HepG2 (cell line): ENCODE measurements around the gene GCNT4. TPM values are rescaled to one million over a fixed set of nuclear protein-coding genes. Genes with fewer than 3 reads are reported as not detected.
"Not testable (repeated sequence)": the region's sequence is repeated elsewhere in the genome, so short reads cannot be mapped to it uniquely, and the experiment has no call there.

Source experiments
- ATAC-seq: fragments of 200-7000 bp; cut with Tn5 transposase; 3 replicates; pipeline ENCODE4 v1.9.1; 2020; ENCODE audit warnings: mild to moderate bottlenecking, moderate library complexity
- BruUV-seq: library from RNA; stranded (reverse); fragments of 400-500 nt; replicated peaks from 2 replicates; lab custom pipeline; 2021; lab: Mats Ljungman, UMichigan
- CTCF ChIA-PET: fragments of 300-600 bp; formaldehyde crosslinking; extraction: SDS; loops from one replicate; lab custom pipeline; 2021; ENCODE audit warnings: low total read pairs, inconsistent platforms, low intra/inter-chr PET ratio; lab: Yijun Ruan, JAX
- POLR2A ChIA-PET: fragments of 350-600 bp; sonication (Branson Sonifier 250); formaldehyde crosslinking; loops from one replicate; lab custom pipeline; 2020; ENCODE audit warnings: antibody characterized with exemption, inconsistent platforms; lab: Yijun Ruan, JAX
- DNase-seq: peaks from one replicate; pipeline ENCODE4 v3.0.0-alpha.2; 2015; ENCODE audit warnings: low spot score
- FAIRE-seq: peaks from 3 replicates; lab custom pipeline; 2011; peaks lifted over from hg19 to GRCh38; lab: Jason Lieb, UNC
- H2AFZ ChIP-seq: one replicate; pipeline ENCODE4 v1.6.1; 2011; ENCODE audit warnings: low read length, inconsistent platforms
- H3K27ac ChIP-seq: fragments of 300-600 bp; 3 replicates; pipeline ENCODE4 v1.8.0; 2011; ENCODE audit warnings: mixed run types, mild to moderate bottlenecking, mixed read lengths, low read length, inconsistent platforms; ENCODE audit not compliant: insufficient read depth; ENCODE audit errors: extremely low read length
- H3K27me3 ChIP-seq, 2 experiments: fragments of 200-600 bp in 1 of 2; 2 replicates in 1 of 2; 3 replicates in 1 of 2; pipeline versions ENCODE4 v1.6.0 to v1.8.0; 2011; ENCODE audit warnings: low read length in 2 of 2, mild to moderate bottlenecking in 2 of 2, moderate library complexity in 2 of 2, inconsistent platforms in 1 of 2; ENCODE audit not compliant: insufficient read depth in 2 of 2, control insufficient read depth in 1 of 2
- H3K36me3 ChIP-seq, 2 experiments: fragments of 200-600 bp in 1 of 2; replicated peaks in 1 of 2; 2 replicates in 1 of 2; 3 replicates in 1 of 2; pipeline versions ENCODE4 v1.5.1 to v1.8.0; 2011; ENCODE audit warnings: low read length in 2 of 2, inconsistent platforms in 1 of 2; ENCODE audit not compliant: insufficient read depth in 2 of 2, control insufficient read depth in 1 of 2
- H3K4me1 ChIP-seq: 2 replicates; pipeline ENCODE4 v1.5.1; 2012; ENCODE audit warnings: low read length, inconsistent platforms; ENCODE audit not compliant: insufficient read depth
- H3K4me2 ChIP-seq: 2 replicates; pipeline ENCODE4 v1.6.0; 2011; ENCODE audit warnings: low read depth, low read length, inconsistent platforms
- H3K4me3 ChIP-seq, 3 experiments: fragments of 200-600 bp in 1 of 3; sonication (generic), shearing (Covaris generic) in 1 of 3; replicated peaks in 1 of 3; 2 replicates each; pipeline ENCODE4 v1.5.1; 2011 to 2016; ENCODE audit warnings: low read length in 3 of 3, inconsistent platforms in 2 of 3, low read depth in 2 of 3, mild to moderate bottlenecking in 2 of 3, control low read depth in 1 of 3, mixed read lengths in 1 of 3; ENCODE audit not compliant: insufficient read depth in 1 of 3
- H3K79me2 ChIP-seq: one replicate; pipeline ENCODE4 v1.6.1; 2011; ENCODE audit warnings: low read length, inconsistent platforms; ENCODE audit not compliant: insufficient read depth
- H3K9ac ChIP-seq: 2 replicates; pipeline ENCODE4 v1.6.0; 2011; ENCODE audit warnings: mild to moderate bottlenecking, low read depth, low read length, inconsistent platforms; ENCODE audit not compliant: insufficient read depth
- H3K9me3 ChIP-seq: 2 replicates; pipeline ENCODE4 v1.5.1; 2012; ENCODE audit warnings: mild to moderate bottlenecking, low read length
- H4K20me1 ChIP-seq: 2 replicates; pipeline ENCODE4 v1.6.0; 2011; ENCODE audit warnings: inconsistent platforms, mild to moderate bottlenecking, low read length, moderate library complexity; ENCODE audit not compliant: insufficient read depth
- JUNB ChIP-seq: sonication (generic); formaldehyde crosslinking; IDR thresholded peaks from 2 replicates; pipeline ENCODE4 v1.8.0; 2022; ENCODE audit warnings: missing genetic modification reagents, mild to moderate bottlenecking, borderline replicate concordance
- NFIB ChIP-seq: sonication (generic); formaldehyde crosslinking; IDR thresholded peaks from 2 replicates; pipeline ENCODE4 v1.9.0; 2021; ENCODE audit warnings: missing genetic modification reagents, mild to moderate bottlenecking, borderline replicate concordance
- RBM39 ChIP-seq: fragments of 200-400 bp; formaldehyde crosslinking; IDR thresholded peaks from one replicate; pipeline ENCODE4 v1.6.1; 2018; ENCODE audit warnings: antibody characterized with exemption, mild to moderate bottlenecking, low read depth, low read length; ENCODE audit not compliant: poor library complexity, severe bottlenecking
- STAG1 ChIP-seq: sonication (generic); formaldehyde crosslinking; IDR thresholded peaks from 2 replicates; pipeline ENCODE4 v1.4.0; 2020; ENCODE audit warnings: missing genetic modification reagents
- ZNF263 ChIP-seq: sonication (generic); formaldehyde crosslinking; IDR thresholded peaks from 2 replicates; pipeline ENCODE4 v1.4.0; 2020; ENCODE audit warnings: missing genetic modification reagents
- ZNF430 ChIP-seq: sonication (generic); formaldehyde crosslinking; IDR thresholded peaks from 2 replicates; pipeline ENCODE4 v1.9.0; 2021; ENCODE audit warnings: mild to moderate bottlenecking, missing genetic modification reagents
- ZNF713 ChIP-seq: sonication (generic); formaldehyde crosslinking; IDR thresholded peaks from 2 replicates; pipeline ENCODE4 v1.4.0; 2020; ENCODE audit warnings: mild to moderate bottlenecking, missing genetic modification reagents
- ZNF737 ChIP-seq: sonication (generic); formaldehyde crosslinking; IDR thresholded peaks from 2 replicates; pipeline ENCODE4 v1.5.0; 2020; ENCODE audit warnings: missing genetic modification reagents, mild to moderate bottlenecking, borderline replicate concordance
- WGBS: methylation state at CpG from one replicate; pipeline ENCODE4 v1.1.6; 2017; ENCODE audit warnings: low lambda C conversion rate; 5-methylcytosine and 5-hydroxymethylcytosine counted together
- in situ Hi-C: cut with HindIII; loops from 2 replicates; pipeline ENCODE4 v1.10.0; 2017; ENCODE audit warnings: low pct_unique_long_range_greater_than_20kb; ENCODE audit not compliant: extremely low pct_ligation_motif_present
- intact Hi-C: fragments of 100-400 bp; cut with micrococcal nuclease; formaldehyde crosslinking; loops from one replicate; pipeline ENCODE4 v1.10.0; 2022; ENCODE audit not compliant: unreplicated experiment
- polyA plus RNA-seq, 8 experiments: library from polyadenylated mRNA; depleted of rRNA in 3 of 8; stranded (reverse) in 7 of 8; unstranded in 1 of 8; fragments of >200 nt; fragmentation: Illumina TruSeq in 4 of 8; extraction: Trizol in 4 of 8; gene quantifications; 2 replicates each; pipeline versions ENCODE4 v1.2.1 to v1.2.3, GENCODE V29; 2011 to 2016; ENCODE audit warnings: low read depth in 4 of 8, missing spikeins in 1 of 8, mixed read lengths in 1 of 8; ENCODE audit not compliant: insufficient read depth in 1 of 8
- total RNA-seq, 5 experiments: library from RNA; depleted of rRNA; stranded (reverse); fragments of >200 nt; fragmentation: Illumina TruSeq; extraction: Trizol; gene quantifications; 2 replicates each; pipeline ENCODE4 v1.2.3, GENCODE V29; 2016; ENCODE audit warnings: low read depth in 1 of 5
- TF ChIP-seq, protein P1 (sequence below): sonication (generic); formaldehyde crosslinking; IDR thresholded peaks from 2 replicates; pipeline ENCODE4 v1.5.0; 2020; ENCODE audit warnings: missing genetic modification reagents
- TF ChIP-seq, protein P2 (sequence below), 2 experiments: IDR thresholded peaks; 2 replicates each; pipeline ENCODE4 v1.6.1; 2011 to 2012; ENCODE audit warnings: low read length in 2 of 2, borderline replicate concordance in 1 of 2, low read depth in 1 of 2, mild to moderate bottlenecking in 1 of 2, moderate library complexity in 1 of 2
- TF ChIP-seq, protein P3 (sequence below): sonication (generic); formaldehyde crosslinking; IDR thresholded peaks from 2 replicates; pipeline ENCODE4 v1.4.0; 2020; ENCODE audit warnings: mild to moderate bottlenecking, missing genetic modification reagents

Gene GCNT4
- total and polyA plus RNA-seq, 2 of the 13 experiments (the other 11 are each of a cell fraction or from before 2014, with no cell fraction given): 0.22 to 0.38 TPM

DNA sequence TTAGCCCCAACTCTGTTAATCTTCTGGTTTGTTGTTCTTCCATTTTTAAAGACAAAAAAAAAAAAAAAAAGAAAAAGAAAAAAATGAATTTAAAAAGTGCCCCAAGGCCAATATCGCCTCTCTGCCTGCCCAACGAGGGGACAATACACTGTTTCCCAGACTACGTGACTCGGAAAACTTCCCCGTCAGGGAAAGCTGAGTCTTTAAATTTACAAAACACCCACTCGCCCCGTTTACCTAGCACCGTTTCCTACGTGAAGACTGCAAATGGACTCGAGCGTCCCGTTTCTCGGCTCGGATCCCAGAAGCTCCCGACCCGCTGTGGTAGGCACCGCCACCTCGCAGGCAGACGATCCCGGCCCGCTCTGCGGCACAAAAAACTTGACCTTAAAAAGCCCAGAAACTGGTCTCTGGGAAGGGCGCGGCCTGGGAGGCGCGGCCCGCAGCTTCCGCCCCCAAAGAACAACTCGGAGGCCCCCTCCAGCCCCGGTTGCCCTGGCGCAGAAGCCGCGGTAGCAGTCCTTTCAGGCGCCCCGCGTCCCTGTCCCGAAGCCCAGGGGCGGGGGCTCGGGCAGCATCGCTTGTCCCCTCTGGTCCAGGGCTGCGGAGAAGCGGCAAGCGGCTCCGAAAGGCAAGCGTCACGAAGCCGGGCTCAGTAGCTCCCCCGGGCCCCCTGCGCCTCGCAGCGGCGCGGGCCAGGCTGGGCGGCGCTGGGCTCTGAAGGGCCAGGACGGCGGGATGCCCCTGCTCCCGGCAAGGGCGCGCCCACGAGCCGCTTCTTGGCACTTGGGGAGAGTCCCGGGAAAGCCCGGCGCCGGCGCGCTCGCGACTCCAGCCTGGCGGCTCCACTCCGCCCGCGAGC lies at the start of gene GCNT4 (continued):
- TF ChIP-seq, protein P1, sequence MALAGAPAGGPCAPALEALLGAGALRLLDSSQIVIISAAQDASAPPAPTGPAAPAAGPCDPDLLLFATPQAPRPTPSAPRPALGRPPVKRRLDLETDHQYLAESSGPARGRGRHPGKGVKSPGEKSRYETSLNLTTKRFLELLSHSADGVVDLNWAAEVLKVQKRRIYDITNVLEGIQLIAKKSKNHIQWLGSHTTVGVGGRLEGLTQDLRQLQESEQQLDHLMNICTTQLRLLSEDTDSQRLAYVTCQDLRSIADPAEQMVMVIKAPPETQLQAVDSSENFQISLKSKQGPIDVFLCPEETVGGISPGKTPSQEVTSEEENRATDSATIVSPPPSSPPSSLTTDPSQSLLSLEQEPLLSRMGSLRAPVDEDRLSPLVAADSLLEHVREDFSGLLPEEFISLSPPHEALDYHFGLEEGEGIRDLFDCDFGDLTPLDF: no peak
- no peak for TF ChIP-seq RBM39
- no peak for TF ChIP-seq ZNF713 (CRISPR knock-in tag)
- TF ChIP-seq, protein P2, sequence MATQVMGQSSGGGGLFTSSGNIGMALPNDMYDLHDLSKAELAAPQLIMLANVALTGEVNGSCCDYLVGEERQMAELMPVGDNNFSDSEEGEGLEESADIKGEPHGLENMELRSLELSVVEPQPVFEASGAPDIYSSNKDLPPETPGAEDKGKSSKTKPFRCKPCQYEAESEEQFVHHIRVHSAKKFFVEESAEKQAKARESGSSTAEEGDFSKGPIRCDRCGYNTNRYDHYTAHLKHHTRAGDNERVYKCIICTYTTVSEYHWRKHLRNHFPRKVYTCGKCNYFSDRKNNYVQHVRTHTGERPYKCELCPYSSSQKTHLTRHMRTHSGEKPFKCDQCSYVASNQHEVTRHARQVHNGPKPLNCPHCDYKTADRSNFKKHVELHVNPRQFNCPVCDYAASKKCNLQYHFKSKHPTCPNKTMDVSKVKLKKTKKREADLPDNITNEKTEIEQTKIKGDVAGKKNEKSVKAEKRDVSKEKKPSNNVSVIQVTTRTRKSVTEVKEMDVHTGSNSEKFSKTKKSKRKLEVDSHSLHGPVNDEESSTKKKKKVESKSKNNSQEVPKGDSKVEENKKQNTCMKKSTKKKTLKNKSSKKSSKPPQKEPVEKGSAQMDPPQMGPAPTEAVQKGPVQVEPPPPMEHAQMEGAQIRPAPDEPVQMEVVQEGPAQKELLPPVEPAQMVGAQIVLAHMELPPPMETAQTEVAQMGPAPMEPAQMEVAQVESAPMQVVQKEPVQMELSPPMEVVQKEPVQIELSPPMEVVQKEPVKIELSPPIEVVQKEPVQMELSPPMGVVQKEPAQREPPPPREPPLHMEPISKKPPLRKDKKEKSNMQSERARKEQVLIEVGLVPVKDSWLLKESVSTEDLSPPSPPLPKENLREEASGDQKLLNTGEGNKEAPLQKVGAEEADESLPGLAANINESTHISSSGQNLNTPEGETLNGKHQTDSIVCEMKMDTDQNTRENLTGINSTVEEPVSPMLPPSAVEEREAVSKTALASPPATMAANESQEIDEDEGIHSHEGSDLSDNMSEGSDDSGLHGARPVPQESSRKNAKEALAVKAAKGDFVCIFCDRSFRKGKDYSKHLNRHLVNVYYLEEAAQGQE (IDR thresholded peaks at IDR 0.05; ENCODE audit: borderline replicate concordance in 1 of 2, low read depth in 1 of 2, low read length in 2 of 2): no peak
- no peak for TF ChIP-seq ZNF430 (CRISPR knock-in tag)
- TF ChIP-seq JUNB: no peak
- 0 out of 2 replicates have a peak, but pooled peaks have one; percentile 9 for TF ChIP-seq STAG1
- 0 out of 2 replicates have a peak, but pooled peaks have one; percentile 25 for TF ChIP-seq ZNF263
- TF ChIP-seq, protein P3, sequence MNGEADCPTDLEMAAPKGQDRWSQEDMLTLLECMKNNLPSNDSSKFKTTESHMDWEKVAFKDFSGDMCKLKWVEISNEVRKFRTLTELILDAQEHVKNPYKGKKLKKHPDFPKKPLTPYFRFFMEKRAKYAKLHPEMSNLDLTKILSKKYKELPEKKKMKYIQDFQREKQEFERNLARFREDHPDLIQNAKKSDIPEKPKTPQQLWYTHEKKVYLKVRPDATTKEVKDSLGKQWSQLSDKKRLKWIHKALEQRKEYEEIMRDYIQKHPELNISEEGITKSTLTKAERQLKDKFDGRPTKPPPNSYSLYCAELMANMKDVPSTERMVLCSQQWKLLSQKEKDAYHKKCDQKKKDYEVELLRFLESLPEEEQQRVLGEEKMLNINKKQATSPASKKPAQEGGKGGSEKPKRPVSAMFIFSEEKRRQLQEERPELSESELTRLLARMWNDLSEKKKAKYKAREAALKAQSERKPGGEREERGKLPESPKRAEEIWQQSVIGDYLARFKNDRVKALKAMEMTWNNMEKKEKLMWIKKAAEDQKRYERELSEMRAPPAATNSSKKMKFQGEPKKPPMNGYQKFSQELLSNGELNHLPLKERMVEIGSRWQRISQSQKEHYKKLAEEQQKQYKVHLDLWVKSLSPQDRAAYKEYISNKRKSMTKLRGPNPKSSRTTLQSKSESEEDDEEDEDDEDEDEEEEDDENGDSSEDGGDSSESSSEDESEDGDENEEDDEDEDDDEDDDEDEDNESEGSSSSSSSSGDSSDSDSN: peak; percentile 44; the same call in 1 of the 2 replicates
- no peak for TF ChIP-seq ZNF737 (CRISPR knock-in tag)
- TF ChIP-seq NFIB (CRISPR knock-in tag): no peak

DNA sequence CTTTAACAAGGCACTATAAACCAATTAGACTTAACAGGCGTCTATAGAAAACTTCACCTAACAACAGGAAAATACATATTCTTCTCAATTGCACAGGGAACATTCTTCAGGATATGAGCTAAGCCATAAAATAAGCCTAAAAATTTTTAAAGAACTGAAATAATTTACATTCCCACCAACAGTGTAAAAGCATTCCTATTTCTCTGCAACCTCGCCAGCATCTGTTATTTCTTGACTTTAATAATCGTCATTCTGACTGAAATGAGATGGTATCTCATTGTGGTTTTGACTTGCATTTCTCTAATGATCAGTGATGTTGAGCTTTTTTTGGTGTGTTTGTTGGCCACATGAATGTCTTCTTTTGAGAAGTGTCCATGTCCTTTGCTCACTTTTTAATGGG lies 43.6 kb upstream of the GCNT4 start:
- CTCF ChIA-PET, ATAC-seq, H3K4me2 ChIP-seq, POLR2A ChIA-PET, H3K27me3 ChIP-seq, H2AFZ ChIP-seq, H4K20me1 ChIP-seq, H3K36me3 ChIP-seq, H3K27ac ChIP-seq, FAIRE-seq, DNase-seq, H3K4me1 ChIP-seq, H3K9ac ChIP-seq, H3K9me3 ChIP-seq, H3K79me2 ChIP-seq, intact Hi-C loops, BruUV-seq, H3K4me3 ChIP-seq, in situ Hi-C loops: not testable (repeated sequence)
- WGBS: 55% methylated on average over 3 of the region's 3 CpGs
